ENCODE results near the gene KCNH2.

GRCh38 chr7:150942591-150943452 lies 35.3 kb downstream of the KCNH2 start:
- no peak for TF ChIP-seq POLR2A (IDR thresholded peaks at IDR 0.05; ENCODE audit: low read depth)
- no peak for TF ChIP-seq CTCF (IDR thresholded peaks at IDR 0.05)
- TF ChIP-seq POLR2AphosphoS5 (IDR thresholded peaks at IDR 0.05), result no peak
- no peak for TF ChIP-seq EP300 (IDR thresholded peaks at IDR 0.05)
